ENCODE results near the gene PCOLCE2.

PCOLCE2 gene

GRCh38 chr3:142866841-142867631, 21.8 kb downstream of the PCOLCE2 start:
- peaks cover 12% of the 10 kb centered on the region for H3K27me3 Mint-ChIP-seq (ENCODE audit: low read depth)
- no peak overlapping the region for H3K27ac Mint-ChIP-seq
- no peaks in the 10 kb centered on the region for H3K36me3 Mint-ChIP-seq (ENCODE audit: low read depth)

DNA sequence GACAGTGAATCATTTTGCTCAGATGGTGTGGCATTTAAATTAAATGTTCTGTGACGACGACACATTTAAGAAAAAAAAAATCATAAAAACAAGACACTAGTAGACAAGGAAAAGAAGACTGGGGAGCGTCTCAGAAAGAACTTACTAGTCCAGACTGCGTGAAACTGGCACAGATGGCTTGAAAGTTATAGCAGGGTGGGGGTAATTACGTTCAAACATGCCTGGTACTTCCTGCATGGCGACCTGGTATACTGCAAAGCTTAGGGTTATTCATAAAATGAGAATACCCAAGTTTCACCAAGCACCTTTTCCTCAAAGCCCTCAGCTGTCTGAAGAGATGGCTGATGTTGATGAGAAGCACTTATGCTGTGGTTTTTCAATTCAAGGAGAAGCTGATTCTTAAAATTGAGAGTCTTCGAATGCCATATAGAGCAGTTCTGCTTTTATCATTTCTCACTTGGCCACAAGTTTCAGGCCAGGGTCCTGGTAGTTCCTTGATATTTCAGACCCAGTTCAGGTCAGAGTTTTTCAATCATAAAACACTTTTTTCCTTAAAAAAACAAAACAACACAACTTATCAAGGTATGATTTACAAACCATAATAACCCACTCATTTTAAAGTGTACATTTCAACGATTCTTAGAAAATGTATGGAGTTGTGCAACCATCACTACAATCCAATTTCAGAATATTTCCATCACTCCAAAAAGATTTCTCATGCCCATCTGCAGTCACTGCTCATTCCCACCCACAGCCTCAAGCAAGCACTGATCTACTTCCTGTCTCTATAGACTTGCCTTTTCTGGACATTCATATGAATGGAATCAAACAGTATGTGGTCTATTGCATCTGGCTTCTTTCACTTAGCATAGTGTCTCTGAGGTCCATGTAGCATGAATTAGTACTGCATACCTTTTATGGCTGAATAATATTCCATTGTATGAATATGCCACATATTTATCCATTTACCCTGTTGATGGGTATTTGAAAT, 24.7 kb downstream of the PCOLCE2 start:
- Mint-ChIP-seq H3K4me3 (no peak overlapping the region), H3K9me3 (no peaks in the 10 kb centered on the region), H3K27ac (no peak overlapping the region), H3K27me3 (ENCODE audit: low read depth) (peaks cover 19% of the 10 kb centered on the region), H3K36me3 (ENCODE audit: low read depth) (no peaks in the 10 kb centered on the region), H3K4me1 (ENCODE audit: low read depth) (peaks cover 8% of the 10 kb centered on the region)
- DNase-seq (ENCODE audit: low spot score), result no peak

More at GRCh38 chr3:142866841-142867631, 21.8 kb downstream of the PCOLCE2 start:
- H3K4me1 Mint-ChIP-seq (ENCODE audit: low read depth), result peaks cover 8% of the 10 kb centered on the region
- no peak for DNase-seq (ENCODE audit: low spot score)
- no peak overlapping the region for H3K4me3 Mint-ChIP-seq
- H3K9me3 Mint-ChIP-seq, result no peaks in the 10 kb centered on the region

- Mint-ChIP-seq H3K36me3 (ENCODE audit: low read depth) (no peaks in the 10 kb centered on the region), H3K27me3 (ENCODE audit: low read depth) (peaks cover 19% of the 10 kb centered on the region), H3K4me1 (ENCODE audit: low read depth) (peaks cover 8% of the 10 kb centered on the region), H3K9me3 (no peaks in the 10 kb centered on the region), H3K27ac (no peak overlapping the region), H3K4me3 (peak overlapping the region; percentile 7)
- DNase-seq (ENCODE audit: low spot score), result no peak
Measured at GRCh38 chr3:142863010-142863817, 25.7 kb downstream of the PCOLCE2 start.

- Mint-ChIP-seq H3K27me3 (ENCODE audit: low read depth) (peaks cover 17% of the 10 kb centered on the region), H3K4me1 (ENCODE audit: low read depth) (peaks cover 8% of the 10 kb centered on the region), H3K9me3 (no peaks in the 10 kb centered on the region), H3K4me3 (no peak overlapping the region), H3K27ac (no peak overlapping the region), H3K36me3 (ENCODE audit: low read depth) (no peaks in the 10 kb centered on the region)
- DNase-seq (ENCODE audit: low spot score), result no peak
Measured at GRCh38 chr3:142861926-142862325, 27.0 kb downstream of the PCOLCE2 start.

DNA sequence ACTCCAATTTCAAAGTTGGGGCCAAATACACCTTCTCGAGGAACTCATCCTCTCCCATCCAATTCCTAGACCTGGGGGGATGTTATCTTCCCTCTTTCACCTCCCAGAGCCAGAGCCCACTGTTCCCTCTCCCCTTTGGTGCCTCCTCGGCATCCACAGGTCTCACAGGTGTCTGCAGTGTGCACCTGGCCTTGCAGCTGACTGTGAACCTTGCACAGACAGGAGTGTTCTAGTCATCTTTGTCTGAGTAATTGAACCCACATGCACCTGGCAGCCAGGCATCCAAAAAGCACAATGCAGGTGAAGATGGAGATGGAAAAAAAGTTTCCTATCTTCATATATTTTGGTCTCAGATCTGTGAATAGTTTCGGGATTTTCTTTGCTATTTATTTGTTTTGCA, 30.8 kb downstream of the PCOLCE2 start:
- H3K4me3 Mint-ChIP-seq, result no peak overlapping the region
- no peak overlapping the region for H3K27ac Mint-ChIP-seq
- no peaks in the 10 kb centered on the region for H3K36me3 Mint-ChIP-seq (ENCODE audit: low read depth)
- no peaks in the 10 kb centered on the region for H3K9me3 Mint-ChIP-seq
- no peak for DNase-seq (ENCODE audit: low spot score)
- peaks cover 14% of the 10 kb centered on the region for H3K27me3 Mint-ChIP-seq (ENCODE audit: low read depth)
- peaks cover 2% of the 10 kb centered on the region for H3K4me1 Mint-ChIP-seq (ENCODE audit: low read depth)

DNA sequence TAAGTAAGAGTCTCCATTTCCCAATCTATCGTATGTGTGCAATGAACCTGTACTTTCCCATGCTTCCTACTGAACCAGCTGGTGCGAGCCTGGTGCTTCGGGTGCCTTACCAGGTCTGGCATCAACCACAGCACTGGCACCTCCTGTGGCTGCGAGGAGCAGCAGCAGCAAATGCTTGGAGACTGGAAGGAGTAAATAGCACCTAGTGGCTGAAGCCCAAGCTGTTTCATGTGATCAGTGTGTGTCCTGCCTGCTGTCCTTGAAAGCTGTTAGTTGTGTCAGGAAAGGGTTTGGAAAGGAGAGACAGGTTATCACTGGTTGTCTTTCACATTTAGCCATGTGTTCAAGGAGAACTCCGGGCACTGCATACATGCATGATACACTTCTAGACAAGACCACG, 31.8 kb downstream of the PCOLCE2 start:
- Mint-ChIP-seq H3K4me1 (ENCODE audit: low read depth) (no peaks in the 10 kb centered on the region), H3K9me3 (no peaks in the 10 kb centered on the region), H3K4me3 (no peak overlapping the region), H3K36me3 (ENCODE audit: low read depth) (no peaks in the 10 kb centered on the region), H3K27ac (no peak overlapping the region), H3K27me3 (ENCODE audit: low read depth) (peaks cover 13% of the 10 kb centered on the region)
- no peak for DNase-seq (ENCODE audit: low spot score)

DNA sequence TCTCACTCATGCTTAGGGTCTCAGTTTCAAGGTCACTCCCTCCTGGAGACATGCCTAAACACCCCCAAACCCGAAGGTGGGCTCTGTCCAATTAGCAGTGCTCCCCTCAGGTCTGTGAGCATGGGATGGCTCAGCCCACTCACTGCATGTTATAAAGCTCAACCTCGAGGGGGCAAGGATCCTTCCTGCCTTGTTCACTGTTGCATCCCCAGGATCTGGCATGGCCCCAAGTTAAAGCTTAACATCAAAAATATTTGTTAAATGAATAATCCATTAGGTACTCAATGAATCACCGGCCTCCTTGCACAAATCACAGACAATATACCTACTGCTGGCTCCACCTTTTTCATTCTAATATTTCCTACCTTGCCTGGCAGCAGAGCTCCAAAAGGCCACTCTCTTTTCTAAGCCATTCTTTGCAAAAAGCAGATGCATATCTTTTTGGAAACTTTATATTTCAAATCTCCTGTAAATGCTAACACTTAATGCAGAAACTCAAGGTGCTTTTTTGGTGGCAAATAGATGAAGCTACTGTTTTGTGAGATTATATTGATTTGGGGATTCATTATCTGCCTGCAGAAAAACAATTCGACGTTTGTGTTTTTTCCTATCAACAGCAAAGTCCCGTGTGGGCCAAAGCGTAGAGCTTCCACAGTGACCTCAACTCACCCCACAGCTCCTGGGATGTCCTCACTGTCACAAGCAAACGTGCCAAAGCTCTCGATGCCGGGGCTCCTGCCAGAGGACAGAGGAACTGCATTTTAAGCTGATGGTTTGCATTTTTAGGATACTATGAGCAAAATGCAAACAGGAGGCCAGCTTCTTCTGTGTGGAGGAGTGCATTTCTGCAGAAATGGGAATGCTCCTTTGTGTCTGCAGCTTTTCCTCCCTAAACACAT, 35.4 kb downstream of the PCOLCE2 start:
- Mint-ChIP-seq H3K4me3 (no peak overlapping the region), H3K36me3 (ENCODE audit: low read depth) (no peaks in the 10 kb centered on the region), H3K27me3 (ENCODE audit: low read depth) (peaks cover 2% of the 10 kb centered on the region), H3K9me3 (no peaks in the 10 kb centered on the region), H3K27ac (no peak overlapping the region), H3K4me1 (ENCODE audit: low read depth) (no peaks in the 10 kb centered on the region)
- DNase-seq (ENCODE audit: low spot score), result no peak

DNA sequence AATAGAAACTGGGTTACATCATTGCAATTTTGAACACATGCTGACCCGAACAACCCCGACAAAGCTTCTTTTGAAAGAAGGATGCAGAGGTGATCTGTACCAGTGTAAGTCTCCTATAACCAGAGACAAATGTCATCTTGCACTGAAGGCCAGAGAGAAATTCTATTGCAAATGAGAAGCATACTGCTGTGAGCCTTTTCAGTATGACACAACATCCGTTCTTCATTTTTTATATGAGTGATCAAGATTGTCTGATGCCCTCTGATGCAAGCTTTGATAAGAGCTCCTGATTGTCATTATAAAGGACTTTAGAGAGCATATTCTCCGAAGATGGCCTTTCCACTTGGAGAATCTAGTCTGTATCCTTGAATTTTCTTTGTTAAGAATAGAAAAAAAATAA, 36.9 kb downstream of the PCOLCE2 start:
- DNase-seq (ENCODE audit: low spot score), result no peak
- Mint-ChIP-seq H3K27ac (no peak overlapping the region), H3K9me3 (no peaks in the 10 kb centered on the region), H3K4me1 (ENCODE audit: low read depth) (no peaks in the 10 kb centered on the region), H3K36me3 (ENCODE audit: low read depth) (no peaks in the 10 kb centered on the region), H3K27me3 (ENCODE audit: low read depth) (peaks cover 2% of the 10 kb centered on the region), H3K4me3 (no peak overlapping the region)

DNA sequence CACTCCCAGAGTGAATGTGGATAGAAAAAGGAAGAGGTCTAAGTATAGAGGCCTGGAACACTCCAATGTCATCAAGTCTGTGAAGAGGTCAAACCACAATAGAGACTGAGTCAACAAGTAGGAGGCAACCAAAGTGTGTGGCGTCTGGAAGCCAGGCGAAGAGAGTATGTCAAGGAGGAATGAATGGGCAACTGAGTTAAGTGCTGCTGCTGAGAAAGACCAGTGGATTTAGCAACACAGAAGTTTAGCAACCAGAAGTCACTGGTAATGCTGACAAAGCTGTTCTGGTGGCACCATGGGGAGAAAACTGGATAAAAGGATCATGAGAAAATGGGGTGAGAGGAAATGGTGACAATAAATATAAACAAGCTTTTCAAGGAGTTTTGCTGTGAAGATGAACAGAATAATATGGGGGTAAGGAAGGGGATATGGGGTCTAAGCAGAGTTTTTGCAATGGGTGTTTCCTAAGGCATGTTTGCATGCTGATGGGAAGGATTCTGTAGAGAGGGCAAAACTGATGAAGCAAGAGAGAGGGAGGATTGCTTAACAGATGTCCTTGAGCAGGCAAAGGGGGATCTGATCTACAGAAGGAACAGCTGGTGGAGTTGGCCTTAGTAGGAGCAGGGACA, 38.4 kb downstream of the PCOLCE2 start:
- no peak overlapping the region for H3K27ac Mint-ChIP-seq
- peak; percentile 27 for DNase-seq (ENCODE audit: low spot score)
- H3K4me3 Mint-ChIP-seq, result no peak overlapping the region
- no peaks in the 10 kb centered on the region for H3K4me1 Mint-ChIP-seq (ENCODE audit: low read depth)
- no peaks in the 10 kb centered on the region for H3K36me3 Mint-ChIP-seq (ENCODE audit: low read depth)
- no peaks in the 10 kb centered on the region for H3K9me3 Mint-ChIP-seq
- no peaks in the 10 kb centered on the region for H3K27me3 Mint-ChIP-seq (ENCODE audit: low read depth)

DNA sequence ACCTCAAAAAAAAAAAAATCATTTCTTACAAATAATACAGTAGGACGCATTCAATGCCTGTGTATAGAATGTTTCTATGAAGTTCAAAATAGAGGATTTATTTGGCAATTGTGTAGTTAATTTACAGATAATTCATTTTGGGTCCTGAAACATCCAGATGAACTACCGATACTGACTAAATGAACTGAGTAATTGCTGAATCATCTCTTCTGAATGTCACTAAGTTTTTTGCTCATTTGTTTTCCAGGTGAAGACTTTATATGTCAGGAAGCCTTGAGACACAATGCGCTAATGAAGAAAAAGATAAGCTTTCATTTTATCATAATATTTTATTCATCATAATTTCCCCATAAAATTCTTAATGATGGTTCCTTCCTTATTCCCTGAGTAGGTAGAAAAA, 39.7 kb downstream of the PCOLCE2 start:
- H3K27ac Mint-ChIP-seq, result no peak overlapping the region
- H3K36me3 Mint-ChIP-seq (ENCODE audit: low read depth), result no peaks in the 10 kb centered on the region
- no peak overlapping the region for H3K4me3 Mint-ChIP-seq
- no peak for DNase-seq (ENCODE audit: low spot score)
- no peaks in the 10 kb centered on the region for H3K4me1 Mint-ChIP-seq (ENCODE audit: low read depth)
- H3K27me3 Mint-ChIP-seq (ENCODE audit: low read depth), result peaks cover 2% of the 10 kb centered on the region
- no peaks in the 10 kb centered on the region for H3K9me3 Mint-ChIP-seq

DNA sequence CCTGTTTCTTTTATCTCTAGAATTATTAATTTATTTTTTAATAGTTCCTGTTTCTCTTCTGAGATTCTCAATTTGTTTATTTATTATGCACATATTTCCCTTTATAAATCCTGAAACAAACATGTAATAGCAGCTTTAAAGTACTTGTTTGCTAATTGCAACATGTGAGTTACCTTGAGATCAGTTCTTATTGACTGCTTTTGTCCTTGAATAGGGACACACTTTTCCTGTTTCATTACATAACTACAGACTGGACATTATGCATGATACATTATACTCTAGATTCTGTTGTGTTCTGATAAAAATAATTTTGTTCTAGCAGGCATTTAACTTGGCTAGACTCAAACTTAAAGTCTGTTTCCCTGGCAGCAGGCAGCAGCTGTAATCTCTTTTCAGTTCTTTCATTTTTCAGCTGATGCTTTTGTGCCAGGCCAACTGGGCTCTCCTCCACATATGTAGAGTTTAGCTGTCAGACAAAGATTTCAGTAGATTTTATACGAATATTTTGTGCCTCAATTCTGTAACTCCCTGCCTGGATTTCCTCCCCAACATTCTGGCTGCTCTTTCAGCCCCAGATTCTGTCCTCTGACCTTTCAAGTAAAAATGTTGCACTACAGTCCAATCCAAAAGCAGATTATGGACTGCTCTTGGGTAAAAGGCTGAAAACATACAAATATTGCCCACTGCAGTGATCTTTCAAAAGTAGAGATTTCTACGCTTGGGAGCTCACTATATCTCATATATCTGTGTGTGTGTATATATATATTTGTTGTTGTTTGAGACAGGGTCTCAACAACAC, 41.9 kb downstream of the PCOLCE2 start:
- Mint-ChIP-seq H3K27me3 (ENCODE audit: low read depth) (peaks cover 8% of the 10 kb centered on the region), H3K36me3 (ENCODE audit: low read depth) (no peaks in the 10 kb centered on the region), H3K27ac (no peak overlapping the region), H3K9me3 (no peaks in the 10 kb centered on the region), H3K4me3 (no peak overlapping the region), H3K4me1 (ENCODE audit: low read depth) (no peaks in the 10 kb centered on the region)
- no peak for DNase-seq (ENCODE audit: low spot score)

DNA sequence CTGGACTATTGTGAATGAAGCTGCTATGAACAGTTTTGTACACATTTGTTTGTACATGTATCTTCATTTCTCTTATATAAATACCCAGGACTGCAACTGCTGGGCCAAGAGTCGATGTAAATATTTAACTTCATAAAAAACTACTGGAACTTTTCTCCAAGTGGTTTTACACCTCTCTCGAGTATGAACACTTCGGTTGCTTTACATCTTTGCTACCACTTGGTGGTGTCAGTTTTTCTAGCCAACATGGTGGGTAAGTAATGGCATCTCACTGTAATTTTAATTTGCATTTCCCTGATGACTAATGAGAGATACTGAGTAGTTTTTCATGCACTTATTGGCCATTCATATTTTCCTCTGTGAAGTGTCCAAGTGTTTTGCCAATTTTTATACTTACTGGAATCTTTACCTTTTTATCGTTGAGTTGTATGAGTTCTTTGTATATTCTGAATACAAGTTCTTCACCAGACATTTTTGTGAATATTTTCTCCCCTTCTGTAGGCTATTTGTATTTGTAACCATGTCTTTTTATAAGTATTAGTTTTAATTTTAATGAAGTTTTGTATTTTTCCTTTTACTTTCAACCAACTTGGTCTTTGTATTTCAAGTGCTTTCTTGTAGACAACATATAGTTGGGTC, 44.4 kb downstream of the PCOLCE2 start:
- H3K9me3 Mint-ChIP-seq, result no peaks in the 10 kb centered on the region
- H3K27me3 Mint-ChIP-seq (ENCODE audit: low read depth), result peaks cover 17% of the 10 kb centered on the region
- H3K36me3 Mint-ChIP-seq (ENCODE audit: low read depth), result no peaks in the 10 kb centered on the region
- H3K4me1 Mint-ChIP-seq (ENCODE audit: low read depth), result no peaks in the 10 kb centered on the region
- DNase-seq (ENCODE audit: low spot score), result peak; percentile 16
- no peak overlapping the region for H3K27ac Mint-ChIP-seq
- no peak overlapping the region for H3K4me3 Mint-ChIP-seq

Data from T-helper 2 cell treated with Interferon-gamma antibody and Interleukin-4, amounts not matched to agents 5 μg/mL and 100 μg/mL, for 36 hours (primary cell).